ENCODE data around the gene TYK2.

Gene TYK2

GRCh38 chr19:10332965-10333757 lies 47.2 kb downstream of the TYK2 start, which contains the start of gene RAVER1:
TSS of gene RAVER1 (minus strand) at chr19:10333529. CDS start at chr19:10333507, 22 bp downstream.
- peak; percentile 94 for DNase-seq

- DNase-seq = no peak
These were observed 48.0 kb downstream of the TYK2 start for GRCh38 chr19:10332158-10332964.

GRCh38 chr19:10329555-10329954 lies 50.8 kb downstream of the TYK2 start:
- no peak for DNase-seq

GRCh38 chr19:10328558-10329429 lies 51.6 kb downstream of the TYK2 start:
- DNase-seq = no peak

GRCh38 chr19:10327793-10328192 lies 52.6 kb downstream of the TYK2 start:
- no peak for DNase-seq

GRCh38 chr19:10325732-10326131 lies 54.6 kb downstream of the TYK2 start:
- no peak for DNase-seq

GRCh38 chr19:10321874-10322835 lies 58.2 kb downstream of the TYK2 start:
- no peak for DNase-seq

GRCh38 chr19:10321417-10321797 lies 59.0 kb downstream of the TYK2 start:
- no peak for DNase-seq

- no peak for DNase-seq
These were observed 59.6 kb downstream of the TYK2 start for GRCh38 chr19:10320602-10321416.

- DNase-seq = no peak
These were observed 61.3 kb downstream of the TYK2 start for GRCh38 chr19:10318807-10319682.

- DNase-seq = no peak
These were observed 62.4 kb downstream of the TYK2 start for GRCh38 chr19:10317857-10318462.

GRCh38 chr19:10317045-10317856 lies 63.1 kb downstream of the TYK2 start:
- no peak for DNase-seq

- DNase-seq = no peak
These were observed 63.9 kb downstream of the TYK2 start for GRCh38 chr19:10316229-10317044.

GRCh38 chr19:10315335-10316214 lies 64.8 kb downstream of the TYK2 start, which contains the start of gene FDX2:
TSS of gene FDX2 (minus strand) at chr19:10316015. CDS start at chr19:10315996, 19 bp downstream.
- peak; percentile 89 for DNase-seq

GRCh38 chr19:10309423-10309822 lies 70.9 kb downstream of the TYK2 start, which contains the start of gene ZGLP1:
TSS of gene ZGLP1 (minus strand) at chr19:10309815.
- DNase-seq = no peak

- DNase-seq = no peak
These were observed 74.0 kb downstream of the TYK2 start for GRCh38 chr19:10306327-10306726.
